CD4-positive, alpha-beta T cell treated with Interleukin-6 for 4 hours (primary cell): ENCODE measurements around the gene SVOP.
A peak's percentile ranks its signal among the peaks of the same experiment; 100 is the strongest.
"Not testable (repeated sequence)": the region's sequence is repeated elsewhere in the genome, so short reads cannot be mapped to it uniquely, and the experiment has no call there.

ENCODE experiments used
- DNase-seq: peaks from one replicate; pipeline ENCODE4 v3.0.0-alpha.2; 2020; ENCODE audit warnings: mixed read lengths

The SVOP gene

GRCh38 chr12:109020796-109021380, at the start of gene SVOP:
Gene SVOP (minus strand): TSS chr12:109021068. CDS start chr12:109020868, 200 bp downstream.
- peak; percentile 12 for DNase-seq

DNA sequence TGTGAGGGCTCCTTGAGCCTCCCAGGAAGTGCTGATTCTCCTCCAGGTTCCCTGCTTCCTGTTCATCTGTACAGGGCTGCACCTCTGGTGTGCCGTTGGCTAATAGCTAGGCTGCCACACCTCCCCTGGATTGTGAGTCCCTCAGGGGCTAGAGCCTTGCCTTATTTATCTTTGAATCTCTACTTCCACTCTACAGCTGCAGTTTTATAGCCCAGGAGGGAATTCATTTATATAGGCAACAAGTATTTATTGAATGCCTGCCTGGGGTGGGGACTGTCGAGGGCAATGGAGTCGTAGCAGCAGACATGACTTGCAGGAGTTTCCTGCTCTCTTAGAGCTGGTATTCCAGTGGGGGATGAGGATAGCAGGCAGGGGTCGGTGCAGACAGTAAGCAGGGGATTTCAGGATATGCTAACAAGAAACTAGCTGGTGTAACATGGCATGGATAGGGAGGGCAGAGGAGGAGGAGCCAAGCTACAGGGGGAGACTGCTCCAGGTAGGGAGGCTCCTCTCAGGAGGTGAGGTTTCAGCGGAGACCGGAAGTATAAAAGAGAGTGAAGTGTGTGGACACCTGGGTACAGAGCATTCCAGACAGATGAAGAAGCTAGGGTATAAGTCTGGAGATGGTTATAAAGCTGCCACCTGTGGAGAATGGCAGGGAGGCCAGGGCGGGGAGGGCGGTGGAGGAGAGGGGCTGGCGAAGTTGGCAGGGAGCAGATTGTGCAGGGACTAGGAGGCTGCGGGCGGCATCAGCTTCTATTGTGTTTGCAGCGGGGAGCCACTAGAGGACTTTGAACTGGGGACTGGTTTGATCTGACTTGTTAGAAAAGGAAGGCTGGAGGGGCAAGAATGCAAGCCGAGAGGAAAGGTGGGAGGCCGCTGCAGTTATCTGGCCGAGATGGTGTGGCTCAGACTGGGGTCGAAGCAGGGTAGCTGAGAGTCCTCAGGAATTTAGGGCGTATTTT, 48.7 kb upstream of the SVOP start:
- no peak for DNase-seq

DNA sequence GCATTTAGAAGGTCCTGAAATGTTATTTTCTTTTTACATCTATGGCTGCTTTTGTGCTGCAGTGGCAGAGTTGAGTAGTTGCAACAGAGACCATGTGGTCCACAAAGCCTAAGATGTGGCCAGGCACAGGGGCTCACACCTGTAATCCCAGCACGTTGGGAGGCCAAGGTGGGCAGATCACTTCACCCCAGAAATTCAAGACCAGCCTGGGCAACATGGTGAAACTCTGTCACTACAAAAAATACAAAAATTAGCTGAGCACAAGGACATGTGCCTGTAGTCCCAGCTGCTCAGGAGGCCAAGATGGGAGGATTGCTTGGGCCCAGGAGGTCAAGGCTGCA, 45.0 kb upstream of the SVOP start:
- DNase-seq = no peak

DNA sequence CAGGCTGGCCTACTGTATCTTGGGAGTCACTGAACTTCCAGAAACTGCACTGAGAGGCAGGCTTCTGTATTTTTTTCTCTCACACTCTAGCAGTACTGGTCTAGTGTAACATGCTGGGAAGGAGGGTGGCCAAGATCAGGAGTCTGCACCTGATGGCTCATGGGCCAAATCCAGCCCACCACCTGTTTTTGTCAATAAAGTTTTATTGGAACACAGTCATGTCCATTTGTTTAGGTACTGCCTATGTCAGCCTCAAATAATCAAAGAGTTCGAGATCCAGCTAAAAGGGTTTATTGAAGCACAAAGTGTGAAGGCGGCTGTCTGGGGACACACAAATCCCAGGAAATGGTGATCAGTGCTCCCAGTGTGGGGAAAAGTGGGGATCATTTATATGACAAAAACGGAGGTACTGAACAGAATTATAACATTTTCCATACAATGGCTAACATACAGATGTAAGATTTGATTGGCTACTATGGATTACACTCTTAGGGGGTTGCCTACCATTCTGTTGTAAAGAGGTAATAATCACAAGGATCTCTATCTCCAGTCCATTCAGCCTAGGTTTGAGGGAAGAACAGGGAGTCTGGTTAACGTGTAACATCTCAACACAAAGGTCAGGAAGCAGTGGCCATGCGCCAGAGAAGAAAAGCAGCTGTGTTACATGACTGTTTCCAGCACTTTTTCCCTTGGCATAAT, 44.4 kb upstream of the SVOP start:
- no peak for DNase-seq

DNA sequence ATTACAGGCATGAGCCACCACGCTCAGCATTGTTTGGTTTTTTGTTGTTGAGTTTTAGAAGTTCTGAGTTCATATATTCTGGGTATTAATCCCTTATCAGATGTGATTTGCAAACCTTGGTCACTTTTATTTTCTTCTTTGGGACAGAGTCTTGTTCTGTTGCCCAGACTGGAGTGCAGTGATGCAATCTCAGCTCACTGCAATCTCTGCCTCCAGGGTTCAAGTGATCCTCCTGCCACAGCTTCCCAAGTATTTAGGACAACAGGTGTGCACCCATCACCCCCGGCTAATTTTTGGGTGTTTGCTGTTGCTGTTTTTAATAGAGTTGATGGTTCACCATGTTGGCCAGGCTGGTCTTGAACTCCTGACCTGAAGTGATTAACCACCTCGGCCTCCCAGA, 43.3 kb upstream of the SVOP start:
- no peak for DNase-seq

GRCh38 chr12:109058773-109059172, 37.9 kb upstream of the SVOP start:
- DNase-seq = no peak

GRCh38 chr12:109057376-109057775, 36.5 kb upstream of the SVOP start:
- no peak for DNase-seq

DNA sequence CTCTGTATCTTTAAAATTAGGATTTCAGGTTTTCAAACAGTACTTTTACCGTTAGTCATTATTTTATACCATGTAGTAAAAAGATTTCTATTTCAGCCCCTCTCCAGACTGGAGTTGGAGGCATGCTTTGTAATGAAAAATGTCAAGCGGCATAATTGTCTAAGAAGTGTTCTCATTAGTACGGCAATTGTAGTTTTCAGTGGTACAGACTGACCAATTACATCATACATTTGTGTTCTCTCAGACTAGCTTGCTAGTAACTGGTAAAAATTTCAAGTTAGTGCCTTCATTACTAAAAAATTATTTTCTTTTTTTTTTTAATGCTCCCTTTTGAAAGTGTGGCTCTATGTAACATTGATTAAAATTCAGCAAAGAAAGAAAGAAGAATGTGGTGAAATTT, 36.0 kb upstream of the SVOP start:
- DNase-seq = no peak

DNA sequence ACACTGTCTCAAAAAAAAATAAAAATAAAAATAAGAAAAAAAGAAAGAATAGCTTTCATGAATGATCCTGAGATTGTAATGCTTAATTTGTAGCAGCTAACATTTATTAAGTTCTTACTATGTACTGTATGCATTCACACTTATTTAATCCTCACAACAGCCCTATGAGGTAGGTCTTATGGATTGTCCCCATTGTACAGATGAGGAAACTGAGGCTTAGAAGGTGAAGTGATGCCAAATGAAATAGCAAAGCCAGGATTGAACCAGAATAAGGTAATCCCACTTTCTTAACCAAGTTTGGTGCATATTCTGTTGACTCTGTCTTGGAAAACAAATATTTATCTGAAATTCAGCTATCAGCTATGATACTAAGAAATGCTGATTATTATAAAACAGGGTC, 33.7 kb upstream of the SVOP start:
- DNase-seq = no peak

GRCh38 chr12:109054124-109054513, 33.3 kb upstream of the SVOP start:
- peak; percentile 2 for DNase-seq

DNA sequence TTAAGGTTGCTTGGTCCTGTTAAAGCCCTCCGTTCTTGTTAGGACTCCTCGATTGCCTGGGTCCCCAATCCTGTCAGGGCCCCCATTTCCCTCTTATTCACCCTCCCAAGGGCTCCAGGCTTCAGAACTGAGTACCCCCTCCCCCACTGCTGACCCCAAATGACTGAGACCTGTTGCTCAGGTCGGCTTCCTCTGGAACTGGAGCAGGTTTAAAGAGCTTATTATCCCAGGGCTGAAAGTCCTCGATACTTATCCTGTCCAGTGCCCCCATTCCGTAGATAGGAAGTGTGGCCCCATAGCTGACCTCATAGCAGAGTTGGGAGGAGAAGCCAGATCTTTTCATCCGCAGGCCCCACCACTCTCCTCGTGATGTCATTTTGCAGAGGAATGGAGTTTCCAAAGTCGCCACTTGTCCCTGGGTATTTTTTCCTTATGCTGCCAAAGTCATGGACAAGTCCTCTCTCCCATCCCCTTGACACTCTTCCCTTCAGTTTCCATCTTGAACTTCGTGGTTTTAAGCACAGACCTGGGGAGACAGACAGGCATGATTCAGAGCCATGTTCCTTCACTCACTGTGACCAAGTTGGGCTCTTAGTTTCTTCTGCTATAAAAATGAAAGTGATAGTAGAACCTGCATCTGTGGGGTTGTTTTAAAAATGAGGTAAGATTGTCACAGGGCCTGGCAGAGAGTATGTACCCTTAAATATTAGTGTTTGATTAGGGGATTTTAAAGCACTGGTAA, 32.7 kb upstream of the SVOP start:
- DNase-seq = peak; percentile 44

GRCh38 chr12:109052414-109053323, 31.8 kb upstream of the SVOP start, which contains the start of gene USP30:
Gene USP30 (plus strand): TSS chr12:109052576. CDS start chr12:109052679, 103 bp downstream.
- DNase-seq = peak; percentile 85

- no peak for DNase-seq
Measured at GRCh38 chr12:109052097-109052413, 31.2 kb upstream of the SVOP start.

GRCh38 chr12:109049794-109050193, 28.9 kb upstream of the SVOP start:
- not testable (repeated sequence) for DNase-seq

DNA sequence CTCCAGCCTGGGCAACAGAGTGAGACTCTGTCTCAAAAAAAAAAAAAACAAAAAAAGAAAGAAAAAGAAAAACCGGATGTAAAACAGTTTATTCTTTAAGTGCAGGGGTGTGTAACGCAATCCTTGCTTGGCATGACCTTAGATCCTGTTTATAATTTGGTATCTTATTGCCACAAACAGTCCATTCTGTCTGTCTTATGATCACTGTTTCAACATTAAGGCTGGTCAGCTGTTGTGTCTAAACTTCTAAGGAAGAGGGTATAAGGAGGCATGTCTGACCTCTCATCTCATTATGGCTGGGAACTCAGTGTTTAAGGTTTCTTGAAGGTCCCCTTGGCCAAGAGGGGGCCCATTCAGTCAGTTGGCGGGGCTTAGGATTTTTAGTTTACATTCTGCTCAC, 27.8 kb upstream of the SVOP start:
- DNase-seq = not testable (repeated sequence)

DNA sequence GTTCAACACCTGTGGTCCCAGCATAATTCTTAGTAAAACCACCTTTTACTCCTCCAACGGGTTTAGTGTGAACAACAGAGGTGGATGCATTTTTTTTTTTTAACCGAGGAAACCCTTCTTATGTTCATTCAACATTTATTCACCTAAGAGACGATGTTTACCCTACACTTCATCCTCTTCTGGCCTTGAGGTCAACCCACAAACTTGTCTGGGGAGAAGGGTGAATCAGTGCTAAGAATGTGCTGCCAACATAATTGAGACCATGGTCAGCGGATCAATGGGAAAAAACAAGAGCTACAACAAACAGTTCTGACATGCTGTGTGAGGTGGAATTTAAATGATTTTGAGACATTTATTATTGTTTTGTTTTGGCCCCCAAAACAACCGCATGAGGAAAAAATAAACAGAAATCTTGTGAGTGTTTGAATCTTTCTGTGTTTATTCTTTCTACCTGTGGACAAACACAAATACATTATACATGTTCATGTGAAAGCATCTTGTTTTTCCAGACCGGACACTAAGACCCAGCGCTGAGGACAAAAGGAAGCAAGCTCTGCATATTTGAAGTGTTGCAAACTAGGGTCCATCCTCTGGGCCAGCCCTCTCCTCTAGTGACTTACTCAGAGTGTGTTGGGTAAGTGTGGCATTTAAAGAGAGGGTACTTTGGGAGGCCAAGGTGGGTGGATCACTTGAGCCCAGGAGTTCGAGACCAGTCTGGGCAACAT, 26.4 kb upstream of the SVOP start:
- no peak for DNase-seq

- no peak for DNase-seq
Measured at GRCh38 chr12:109044241-109044640, 23.4 kb upstream of the SVOP start.

DNA sequence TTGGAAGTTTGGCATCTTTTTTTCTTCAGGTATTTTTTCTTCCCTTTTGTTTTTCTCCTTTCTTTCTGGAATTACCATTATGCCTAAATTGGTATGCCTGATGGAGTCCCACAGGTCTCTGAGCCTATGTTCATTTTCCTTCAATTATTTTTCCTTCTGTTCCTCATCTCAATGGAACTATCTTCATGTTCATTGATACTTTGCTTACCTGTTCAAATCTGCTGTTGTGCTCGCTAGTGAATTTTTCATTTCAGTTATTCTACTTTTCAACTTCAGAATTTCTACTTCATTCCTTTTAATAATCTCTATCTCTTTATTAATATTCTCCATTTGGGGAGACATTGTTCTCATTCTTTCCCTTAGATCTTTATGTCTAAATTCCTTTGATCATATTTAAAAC, 16.1 kb upstream of the SVOP start:
- no peak for DNase-seq

- no peak for DNase-seq
Measured at GRCh38 chr12:109033239-109034196, 12.7 kb upstream of the SVOP start.

GRCh38 chr12:109029411-109029810, 8.5 kb upstream of the SVOP start:
- DNase-seq = no peak
